ENCODE results near the gene LRRC75B.
"Not testable (repeated sequence)": the region's sequence is repeated elsewhere in the genome, so short reads cannot be mapped to it uniquely, and the experiment has no call there.

LRRC75B gene

GRCh38 chr22:24552503-24553286, 40.2 kb downstream of the LRRC75B start:
- DNase-seq, result not testable (repeated sequence)

- no peak for DNase-seq
These were observed 41.9 kb downstream of the LRRC75B start for GRCh38 chr22:24550902-24551435.

GRCh38 chr22:24550028-24550901, 42.6 kb downstream of the LRRC75B start:
- no peak for DNase-seq

GRCh38 chr22:24548812-24549211, 44.1 kb downstream of the LRRC75B start:
- DNase-seq, result no peak

GRCh38 chr22:24543679-24544243, 49.1 kb downstream of the LRRC75B start:
- DNase-seq, result no peak

GRCh38 chr22:24543185-24543601, 49.7 kb downstream of the LRRC75B start:
- DNase-seq, result no peak

- DNase-seq, result no peak
These were observed 50.2 kb downstream of the LRRC75B start for GRCh38 chr22:24542641-24543040.

- DNase-seq, result no peak
These were observed 51.0 kb downstream of the LRRC75B start for GRCh38 chr22:24541681-24542515.

GRCh38 chr22:24540470-24540869, 52.4 kb downstream of the LRRC75B start:
- DNase-seq, result no peak

- no peak for DNase-seq
These were observed 56.8 kb downstream of the LRRC75B start for GRCh38 chr22:24536089-24536488.
